Pons (tissue), 1 donor: Measurements from ENCODE around the gene DLEC1.

Experiments used
- DNase-seq: peaks from one replicate; pipeline ENCODE4 v3.0.0-alpha.2; 2016; ENCODE audit warnings: low spot score

The DLEC1 gene

GRCh38 chr3:38136777-38137614 lies 98.0 kb downstream of the DLEC1 start, which contains the start of gene ACAA1:
Gene ACAA1 (minus strand): TSS chr3:38137127. CDS start chr3:38137035, 92 bp downstream.
- peak; percentile 99 for DNase-seq

- DNase-seq: no peak
Measured at GRCh38 chr3:38137615-38138348, 98.8 kb downstream of the DLEC1 start.

GRCh38 chr3:38138349-38139190 lies 99.6 kb downstream of the DLEC1 start, which contains the start of gene MYD88:
Gene MYD88 (plus strand): TSS chr3:38138661. CDS start chr3:38138701, 40 bp downstream.
- no peak for DNase-seq

GRCh38 chr3:38139191-38139590 lies 100.2 kb downstream of the DLEC1 start:
- no peak for DNase-seq

GRCh38 chr3:38139652-38140051 lies 100.6 kb downstream of the DLEC1 start:
- DNase-seq: no peak

- DNase-seq: no peak
Measured at GRCh38 chr3:38140326-38141172, 101.5 kb downstream of the DLEC1 start.

- no peak for DNase-seq
Measured at GRCh38 chr3:38141173-38141951, 102.4 kb downstream of the DLEC1 start.

GRCh38 chr3:38141952-38142273 lies 102.9 kb downstream of the DLEC1 start:
- DNase-seq: no peak

GRCh38 chr3:38142959-38143358 lies 104.0 kb downstream of the DLEC1 start:
- DNase-seq: no peak

- DNase-seq: no peak
Measured at GRCh38 chr3:38143511-38143910, 104.5 kb downstream of the DLEC1 start.

- DNase-seq: no peak
Measured at GRCh38 chr3:38146504-38146903, 107.5 kb downstream of the DLEC1 start.

GRCh38 chr3:38147421-38147820 lies 108.4 kb downstream of the DLEC1 start:
- no peak for DNase-seq

GRCh38 chr3:38148311-38148882 lies 109.4 kb downstream of the DLEC1 start:
- no peak for DNase-seq

- no peak for DNase-seq
Measured at GRCh38 chr3:38149708-38150107, 110.7 kb downstream of the DLEC1 start.

GRCh38 chr3:38150780-38151528 lies 111.9 kb downstream of the DLEC1 start:
- no peak for DNase-seq

- DNase-seq: peak; percentile 68
Measured at GRCh38 chr3:38151667-38152265, 112.8 kb downstream of the DLEC1 start.

- no peak for DNase-seq
Measured at GRCh38 chr3:38152609-38153008, 113.6 kb downstream of the DLEC1 start.

GRCh38 chr3:38153221-38153620 lies 114.2 kb downstream of the DLEC1 start:
- no peak for DNase-seq

GRCh38 chr3:38154033-38154494 lies 115.1 kb downstream of the DLEC1 start:
- DNase-seq: no peak
